SH-SY5Y (cell line): Measurements from ENCODE around the gene RAB24.

Experiments used
- GATA2 ChIP-seq: IDR thresholded peaks from 2 replicates; pipeline ENCODE4 v1.6.1; 2011; ENCODE audit warnings: mild to moderate bottlenecking, low read depth, low read length
- GATA3 ChIP-seq: IDR thresholded peaks from 2 replicates; pipeline ENCODE4 v1.6.1; 2011; ENCODE audit warnings: low read depth, mild to moderate bottlenecking, low read length, moderate library complexity

Gene RAB24

GRCh38 chr5:177336603-177337494 is 33.3 kb upstream of the RAB24 start:
- TF ChIP-seq GATA2: no peak
- no peak for TF ChIP-seq GATA3

- TF ChIP-seq GATA2 (no peak), GATA3 (no peak)
Observed at GRCh38 chr5:177336112-177336511, 32.6 kb upstream of the RAB24 start.

GRCh38 chr5:177335701-177336065 is 32.2 kb upstream of the RAB24 start:
- no peak for TF ChIP-seq GATA2
- TF ChIP-seq GATA3: no peak

- TF ChIP-seq GATA3 (no peak), GATA2 (no peak)
Observed at GRCh38 chr5:177334781-177335700, 31.5 kb upstream of the RAB24 start.

- no peak for TF ChIP-seq GATA2
- no peak for TF ChIP-seq GATA3
Observed at GRCh38 chr5:177334155-177334551, 30.6 kb upstream of the RAB24 start.

- TF ChIP-seq GATA2 (no peak), GATA3 (no peak)
Observed at GRCh38 chr5:177333420-177334154, 30.1 kb upstream of the RAB24 start.

GRCh38 chr5:177332896-177333260 is 29.4 kb upstream of the RAB24 start:
- TF ChIP-seq GATA3 (no peak), GATA2 (no peak)

GRCh38 chr5:177332031-177332895 is 28.7 kb upstream of the RAB24 start:
- TF ChIP-seq GATA2: no peak
- TF ChIP-seq GATA3: no peak

GRCh38 chr5:177330991-177331842 is 27.7 kb upstream of the RAB24 start:
- TF ChIP-seq GATA3: no peak
- no peak for TF ChIP-seq GATA2

GRCh38 chr5:177329883-177330282 is 26.4 kb upstream of the RAB24 start:
- TF ChIP-seq GATA3 (no peak), GATA2 (no peak)

GRCh38 chr5:177328545-177329231 is 25.2 kb upstream of the RAB24 start:
- TF ChIP-seq GATA2 (no peak), GATA3 (no peak)
